ENCODE results near the gene C4orf51. TPM values are rescaled to one million over a fixed set of nuclear protein-coding genes. Genes with fewer than 3 reads are reported as not detected.

The C4orf51 gene
- total and polyA plus RNA-seq, 2 of the 13 experiments (the other 11 are each of a cell fraction or from before 2014, with no cell fraction given), result not detected

GRCh38 chr4:145776208-145776607 is 96.3 kb downstream of the C4orf51 start:
- H3K36me3 ChIP-seq (replicated peaks in 1 of 2; ENCODE audit: control insufficient read depth in 1 of 2, insufficient read depth in 2 of 2, low read length in 2 of 2), result peaks cover 8 to 34% of the 10 kb centered on the region in 2 experiments; a peak in 4 of 5 replicates
- no peak overlapping the region for H3K9ac ChIP-seq (ENCODE audit: insufficient read depth, low read depth, low read length)
- ChIA-PET POLR2A (no interaction called here), CTCF (ENCODE audit: low intra/inter-chr PET ratio, low total read pairs) (no interaction called here)
- no peaks in the 10 kb centered on the region for H3K79me2 ChIP-seq (ENCODE audit: insufficient read depth, low read length)
- no peak for ATAC-seq
- no peak overlapping the region for H3K4me2 ChIP-seq (ENCODE audit: low read depth, low read length)
- H3K9me3 ChIP-seq (ENCODE audit: low read length), result no peaks in the 10 kb centered on the region
- H3K4me1 ChIP-seq (ENCODE audit: insufficient read depth, low read length), result no peaks in the 10 kb centered on the region
- intact Hi-C loops (cut with micrococcal nuclease; ENCODE audit: unreplicated experiment) (no loop called here), in situ Hi-C loops (cut with HindIII; ENCODE audit: extremely low pct_ligation_motif_present, low pct_unique_long_range_greater_than_20kb) (no loop called here)
- H2AFZ ChIP-seq (ENCODE audit: low read length), result no peak overlapping the region
- DNase-seq (ENCODE audit: low spot score), result no peak
- no TSS peak for BruUV-seq (replicated peaks)
- no peak overlapping the region for H3K27ac ChIP-seq (ENCODE audit: extremely low read length, insufficient read depth, low read length)
- TF ChIP-seq RFX3 (CRISPR knock-in tag; IDR thresholded peaks at IDR 0.05), result no peak
- TF ChIP-seq ZNF224 (CRISPR knock-in tag; IDR thresholded peaks at IDR 0.05), result no peak
- 94% methylated on average over 4 of the region's 4 CpGs for WGBS (ENCODE audit: low lambda C conversion rate)
- H3K4me3 ChIP-seq (replicated peaks in 1 of 3; ENCODE audit: insufficient read depth in 1 of 3, low read depth in 2 of 3, low read length in 3 of 3), result no peak overlapping the region
- no peak for FAIRE-seq
- H4K20me1 ChIP-seq (ENCODE audit: insufficient read depth, low read length), result no peaks in the 10 kb centered on the region
- no peaks in the 10 kb centered on the region for H3K27me3 ChIP-seq (ENCODE audit: control insufficient read depth in 1 of 2, insufficient read depth in 2 of 2, low read length in 2 of 2)

- Histone ChIP-seq H3K27me3 (ENCODE audit: control insufficient read depth in 1 of 2, insufficient read depth in 2 of 2, low read length in 2 of 2) (no peaks in the 10 kb centered on the region), H4K20me1 (ENCODE audit: insufficient read depth, low read length) (no peaks in the 10 kb centered on the region), H3K4me1 (ENCODE audit: insufficient read depth, low read length) (no peaks in the 10 kb centered on the region), H3K4me3 (replicated peaks in 1 of 3; ENCODE audit: insufficient read depth in 1 of 3, low read depth in 2 of 3, low read length in 3 of 3) (no peak overlapping the region), H3K9me3 (ENCODE audit: low read length) (no peaks in the 10 kb centered on the region), H3K4me2 (ENCODE audit: low read depth, low read length) (no peak overlapping the region), H3K9ac (ENCODE audit: insufficient read depth, low read depth, low read length) (no peak overlapping the region), H3K27ac (ENCODE audit: extremely low read length, insufficient read depth, low read length) (no peak overlapping the region), H3K79me2 (ENCODE audit: insufficient read depth, low read length) (no peaks in the 10 kb centered on the region), H2AFZ (ENCODE audit: low read length) (no peak overlapping the region), H3K36me3 (replicated peaks in 1 of 2; ENCODE audit: control insufficient read depth in 1 of 2, insufficient read depth in 2 of 2, low read length in 2 of 2) (peaks cover 4 to 16% of the 10 kb centered on the region in 2 experiments; a peak in 4 of 5 replicates)
- ATAC-seq (no peak), DNase-seq (ENCODE audit: low spot score) (no peak), FAIRE-seq (no peak)
- 98% methylated on average over 8 of the region's 8 CpGs for WGBS (ENCODE audit: low lambda C conversion rate)
- in situ Hi-C loops (cut with HindIII; ENCODE audit: extremely low pct_ligation_motif_present, low pct_unique_long_range_greater_than_20kb), result no loop called here
- BruUV-seq (replicated peaks), result no TSS peak
- CTCF ChIA-PET (ENCODE audit: low intra/inter-chr PET ratio, low total read pairs), result no interaction called here
- POLR2A ChIA-PET, result no interaction called here
- TF ChIP-seq ZGPAT (CRISPR knock-in tag; IDR thresholded peaks at IDR 0.05), result no peak
- TF ChIP-seq ZEB1 (IDR thresholded peaks at IDR 0.05; ENCODE audit: insufficient replicate concordance, low read depth), result no peak
- TF ChIP-seq TOE1 (CRISPR knock-in tag; IDR thresholded peaks at IDR 0.05), result no peak
- intact Hi-C loops (cut with micrococcal nuclease; ENCODE audit: unreplicated experiment), result no loop called here
Observed at GRCh38 chr4:145779319-145779801, 99.4 kb downstream of the C4orf51 start.

Data from HepG2 (cell line).